IMR-90 (cell line): ENCODE data around the gene NTRK2. TPM values are rescaled to one million over a fixed set of nuclear protein-coding genes. Genes with fewer than 3 reads are reported as not detected.

Experiments used
- ATAC-seq: fragments of 200-7000 bp; cut with Tn5 transposase; 2 replicates; pipeline ENCODE4 v1.9.1; 2020; ENCODE audit warnings: low read depth, mild to moderate bottlenecking, moderate library complexity
- BruUV-seq: library from RNA; stranded (reverse); fragments of 400-500 nt; replicated peaks from 2 replicates; lab custom pipeline; 2021; lab: Mats Ljungman, UMichigan
- CTCF ChIA-PET: fragments of 300-600 bp; formaldehyde crosslinking; extraction: SDS; loops from one replicate; lab custom pipeline; 2021; ENCODE audit warnings: antibody characterized with exemption; lab: Yijun Ruan, JAX
- POLR2A ChIA-PET: fragments of 300-600 bp; sonication (Branson Sonifier 250); formaldehyde crosslinking; loops from one replicate; lab custom pipeline; 2022; ENCODE audit warnings: antibody characterized with exemption; ENCODE audit not compliant: unreplicated experiment; lab: Charles Lee
- DNase-seq: peaks from one replicate; pipeline ENCODE4 v3.0.0; 2013
- H2AFZ ChIP-seq: replicated peaks from 2 replicates; pipeline ENCODE3; 2013; ENCODE audit warnings: low read length, mild to moderate bottlenecking; ENCODE audit not compliant: poor library complexity
- H2AK5ac ChIP-seq: 2 replicates; pipeline ENCODE4 v1.6.1; 2013; ENCODE audit warnings: low read depth, low read length, inconsistent platforms
- H2AK9ac ChIP-seq: replicated peaks from 2 replicates; pipeline ENCODE3; 2013; ENCODE audit warnings: mild to moderate bottlenecking, low read depth, low read length, moderate library complexity; ENCODE audit not compliant: poor library complexity
- H2BK120ac ChIP-seq: 2 replicates; pipeline ENCODE4 v1.6.1; 2013; ENCODE audit warnings: low read depth, low read length, inconsistent platforms
- H2BK15ac ChIP-seq: 3 replicates; pipeline ENCODE4 v1.6.1; 2013; ENCODE audit warnings: low read depth, low read length, inconsistent platforms
- H2BK20ac ChIP-seq: 2 replicates; pipeline ENCODE4 v1.6.1; 2013; ENCODE audit warnings: low read depth, mild to moderate bottlenecking, inconsistent platforms, low read length, moderate library complexity
- H2BK5ac ChIP-seq: 2 replicates; pipeline ENCODE4 v1.6.1; 2013; ENCODE audit warnings: mild to moderate bottlenecking, low read depth, low read length, inconsistent platforms; ENCODE audit not compliant: poor library complexity, severe bottlenecking
- H3K14ac ChIP-seq: replicated peaks from 2 replicates; pipeline ENCODE4 v1.6.1; 2013; ENCODE audit warnings: low read depth, low read length, inconsistent platforms
- H3K18ac ChIP-seq: 2 replicates; pipeline ENCODE4 v1.6.1; 2013; ENCODE audit warnings: low read depth, low read length, control low read depth
- H3K23ac ChIP-seq: 2 replicates; pipeline ENCODE4 v1.6.1; 2013; ENCODE audit warnings: low read depth, low read length, inconsistent platforms
- H3K27ac ChIP-seq: 2 replicates; pipeline ENCODE4 v1.5.1; 2013; ENCODE audit warnings: mild to moderate bottlenecking, control low read depth, low read length; ENCODE audit not compliant: insufficient read depth
- H3K27me3 ChIP-seq: 2 replicates; pipeline ENCODE4 v1.6.1; 2013; ENCODE audit warnings: low read length; ENCODE audit not compliant: control insufficient read depth, insufficient read depth
- H3K36me3 ChIP-seq: 2 replicates; pipeline ENCODE4 v1.6.1; 2013; ENCODE audit warnings: low read length, mixed read lengths; ENCODE audit not compliant: control insufficient read depth, insufficient read depth
- H3K4ac ChIP-seq: 2 replicates; pipeline ENCODE4 v1.6.1; 2013; ENCODE audit warnings: low read depth, low read length, inconsistent platforms
- H3K4me1 ChIP-seq: 2 replicates; pipeline ENCODE4 v1.6.1; 2013; ENCODE audit warnings: low read length, mixed read lengths; ENCODE audit not compliant: control insufficient read depth, insufficient read depth
- H3K4me2 ChIP-seq: 2 replicates; pipeline ENCODE4 v1.6.1; 2013; ENCODE audit warnings: low read depth, mild to moderate bottlenecking, control low read depth, low read length, moderate library complexity
- H3K4me3 ChIP-seq: 2 replicates; pipeline ENCODE4 v1.5.1; 2013; ENCODE audit warnings: low read depth, mild to moderate bottlenecking, control low read depth, low read length, moderate library complexity; ENCODE audit not compliant: insufficient read depth
- H3K56ac ChIP-seq: 2 replicates; pipeline ENCODE4 v1.6.1; 2013; ENCODE audit warnings: low read length, inconsistent platforms; ENCODE audit not compliant: insufficient read depth; ENCODE audit errors: extremely low read depth
- H3K79me1 ChIP-seq, 2 experiments: 2 replicates each; pipeline ENCODE4 v1.6.1; 2013; ENCODE audit warnings: low read length in 2 of 2, inconsistent platforms in 1 of 2, low read depth in 1 of 2
- H3K9ac ChIP-seq: 2 replicates; pipeline ENCODE4 v1.6.1; 2013; ENCODE audit warnings: low read depth, low read length, control low read depth
- H3K9me1 ChIP-seq: 2 replicates; pipeline ENCODE4 v1.6.1; 2013; ENCODE audit warnings: low read length, inconsistent platforms; ENCODE audit not compliant: insufficient read depth
- H3K9me3 ChIP-seq: 2 replicates; pipeline ENCODE4 v1.6.1; 2013; ENCODE audit warnings: low read length; ENCODE audit not compliant: control insufficient read depth, insufficient read depth
- H4K20me1 ChIP-seq: 2 replicates; pipeline ENCODE4 v1.6.1; 2013; ENCODE audit warnings: low read length, inconsistent platforms; ENCODE audit not compliant: insufficient read depth
- H4K5ac ChIP-seq: 2 replicates; pipeline ENCODE4 v1.6.1; 2013; ENCODE audit warnings: mild to moderate bottlenecking, low read depth, low read length, control low read depth
- H4K8ac ChIP-seq, 2 experiments: 2 replicates each; pipeline ENCODE4 v1.6.1; 2013; ENCODE audit warnings: low read depth in 2 of 2, low read length in 2 of 2, control low read depth in 1 of 2, inconsistent platforms in 1 of 2
- H4K91ac ChIP-seq: 2 replicates; pipeline ENCODE4 v1.6.1; 2013; ENCODE audit warnings: low read depth, low read length, inconsistent platforms; ENCODE audit not compliant: insufficient read depth
- CEBPB ChIP-seq: IDR thresholded peaks from 2 replicates; pipeline ENCODE4 v1.6.1; 2012; ENCODE audit warnings: low read depth, low read length, improper control_type of control experiment
- CHD1 ChIP-seq: IDR thresholded peaks from 2 replicates; pipeline ENCODE4 v1.6.1; 2012; ENCODE audit warnings: low read depth, low read length, improper control_type of control experiment
- MAZ ChIP-seq: IDR thresholded peaks from 2 replicates; pipeline ENCODE4 v1.6.1; 2012; ENCODE audit warnings: low read depth, mild to moderate bottlenecking, low read length, improper control_type of control experiment, moderate library complexity, borderline replicate concordance
- NFE2L2 ChIP-seq: fragments of 150-350 bp; IDR thresholded peaks from 2 replicates; pipeline ENCODE4 v1.6.1; 2016; ENCODE audit warnings: low read depth, mild to moderate bottlenecking, low read length
- RCOR1 ChIP-seq: IDR thresholded peaks from 2 replicates; pipeline ENCODE4 v1.6.1; 2012; ENCODE audit warnings: mild to moderate bottlenecking, low read length, improper control_type of control experiment; ENCODE audit not compliant: insufficient replicate concordance
- RFX5 ChIP-seq: IDR thresholded peaks from 2 replicates; pipeline ENCODE4 v1.8.0; 2012; ENCODE audit warnings: low read depth, mild to moderate bottlenecking, low read length, moderate library complexity
- SMC3 ChIP-seq: fragments of 150-350 bp; IDR thresholded peaks from 2 replicates; pipeline ENCODE4 v1.6.1; 2016; ENCODE audit warnings: low read depth, mild to moderate bottlenecking, antibody characterized with exemption, low read length, moderate library complexity
- WGBS, 2 experiments: methylation state at CpG; one replicate each; pipeline versions ENCODE4 v1.1.5 to v1.1.7; 2013; ENCODE audit warnings: missing lambda C conversion rate in 2 of 2; ENCODE audit not compliant: insufficient read length in 1 of 2; ENCODE audit errors: extremely low coverage in 2 of 2; 5-methylcytosine and 5-hydroxymethylcytosine counted together
- dilution Hi-C: fragments of 300-500 bp; cut with HindIII; formaldehyde crosslinking; loops from one replicate; pipeline ENCODE4 v1.14.3; 2018; ENCODE audit warnings: low sequenced_read_pairs; ENCODE audit not compliant: unreplicated experiment
- in situ Hi-C: fragments of 300-500 bp; cut with MboI; formaldehyde crosslinking; loops from 3 replicates; pipeline ENCODE4 v1.14.3; 2019; ENCODE audit warnings: low sequenced_read_pairs, inconsistent platforms, mixed read lengths
- intact Hi-C: fragments of 100-400 bp; cut with micrococcal nuclease; formaldehyde crosslinking; loops from 2 replicates; pipeline ENCODE4 v1.10.0; 2022
- polyA plus RNA-seq, 3 experiments: library from polyadenylated mRNA; depleted of rRNA; stranded (reverse); fragments of >200 nt; gene quantifications; 2 replicates each; pipeline ENCODE4 v1.2.3, GENCODE V29; 2012; ENCODE audit warnings: low replicate concordance in 1 of 3
- total RNA-seq: library from RNA; depleted of rRNA; stranded (reverse); fragments of >200 nt; gene quantifications from 2 replicates; pipeline ENCODE4 v1.2.3, GENCODE V29; 2012

The NTRK2 gene
- total and polyA plus RNA-seq, 2 of the 4 experiments (the other 2 are of a cell fraction) = under 0.01 to 0.02 TPM

DNA sequence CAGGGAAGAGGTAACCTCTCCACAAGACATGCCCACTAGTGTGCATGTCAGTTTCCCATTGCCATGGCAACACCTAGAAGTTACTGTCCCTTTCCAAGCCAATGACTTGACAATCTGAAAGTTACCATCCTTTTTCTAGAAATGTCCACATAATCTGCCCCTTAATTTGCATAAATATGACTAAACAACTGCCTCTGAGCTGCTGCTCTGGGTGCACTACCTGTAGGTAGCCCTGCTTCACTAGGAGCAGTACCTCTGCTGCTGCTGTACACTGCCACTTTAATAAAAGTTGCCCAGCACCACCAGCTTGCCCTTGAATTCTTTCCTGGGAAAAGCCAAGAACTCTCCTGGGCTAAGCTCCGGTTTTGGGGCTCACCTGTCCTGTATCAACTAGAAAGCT lies 392.4 kb downstream of the NTRK2 start:
- in situ Hi-C loops (no loop called here), intact Hi-C loops (no loop called here), dilution Hi-C loops (no loop called here)
- H3K14ac ChIP-seq = no peak overlapping the region
- H3K27ac ChIP-seq = no peak overlapping the region
- H2BK5ac ChIP-seq = no peak overlapping the region
- H3K4ac ChIP-seq = no peak overlapping the region
- no peak overlapping the region for H2AFZ ChIP-seq
- H3K4me1 ChIP-seq = no peaks in the 10 kb centered on the region
- no peak overlapping the region for H3K23ac ChIP-seq
- BruUV-seq = no TSS peak
- TF ChIP-seq SMC3 (no peak), RCOR1 (no peak), RFX5 (no peak), CEBPB (no peak), CHD1 (no peak), MAZ (no peak), NFE2L2 (no peak)
- no peaks in the 10 kb centered on the region for H3K9me1 ChIP-seq
- no CpG with 5 or more reads among the region's 1 CpG for WGBS, 2 experiments
- no peak overlapping the region for H3K9ac ChIP-seq
- H2AK5ac ChIP-seq = no peak overlapping the region
- CTCF ChIA-PET = no interaction called here
- H3K36me3 ChIP-seq = no peaks in the 10 kb centered on the region
- no peaks in the 10 kb centered on the region for H3K27me3 ChIP-seq
- H3K4me2 ChIP-seq = no peak overlapping the region
- H4K20me1 ChIP-seq = no peaks in the 10 kb centered on the region
- no peak overlapping the region for H2BK15ac ChIP-seq
- H2BK20ac ChIP-seq = no peak overlapping the region
- H4K5ac ChIP-seq = no peak overlapping the region
- H4K91ac ChIP-seq = no peak overlapping the region
- DNase-seq = no peak
- no peaks in the 10 kb centered on the region for H3K79me1 ChIP-seq
- H3K9me3 ChIP-seq = peaks cover 18% of the 10 kb centered on the region
- no peak overlapping the region for H4K8ac ChIP-seq
- ATAC-seq = no peak
- H3K56ac ChIP-seq = no peak overlapping the region
- POLR2A ChIA-PET = no interaction called here
- no peak overlapping the region for H3K18ac ChIP-seq
- no peak overlapping the region for H2AK9ac ChIP-seq
- H3K4me3 ChIP-seq = no peak overlapping the region
- H2BK120ac ChIP-seq = no peak overlapping the region
